GM19035 (cell line): ENCODE measurements around the gene ADORA2A.

Source experiments
- ATAC-seq: cut with Tn5 transposase; IDR thresholded peaks from one replicate; pipeline ENCODE4 v1.9.1; 2021; ENCODE audit not compliant: unreplicated experiment

ADORA2A gene

GRCh38 chr22:24402460-24403192 lies 24.8 kb upstream of the ADORA2A start:
- no peak for ATAC-seq

GRCh38 chr22:24403346-24403745 lies 24.1 kb upstream of the ADORA2A start:
- no peak for ATAC-seq

GRCh38 chr22:24404561-24405275 lies 22.7 kb upstream of the ADORA2A start:
- no peak for ATAC-seq

- ATAC-seq = no peak
These were observed 21.6 kb upstream of the ADORA2A start for GRCh38 chr22:24405631-24406321.

GRCh38 chr22:24406322-24407277 lies 20.8 kb upstream of the ADORA2A start:
- no peak for ATAC-seq

- no peak for ATAC-seq
These were observed 20.1 kb upstream of the ADORA2A start for GRCh38 chr22:24407278-24407665.

- no peak for ATAC-seq
These were observed 19.5 kb upstream of the ADORA2A start for GRCh38 chr22:24407884-24408283.

- ATAC-seq = no peak
These were observed 18.8 kb upstream of the ADORA2A start for GRCh38 chr22:24408630-24409029.

- no peak for ATAC-seq
These were observed 17.7 kb upstream of the ADORA2A start for GRCh38 chr22:24409707-24410106.

GRCh38 chr22:24410110-24410856 lies 17.1 kb upstream of the ADORA2A start:
- ATAC-seq = no peak

GRCh38 chr22:24411256-24412004 lies 16.0 kb upstream of the ADORA2A start:
- no peak for ATAC-seq

GRCh38 chr22:24412274-24412673 lies 15.1 kb upstream of the ADORA2A start:
- ATAC-seq = no peak

- no peak for ATAC-seq
These were observed 14.1 kb upstream of the ADORA2A start for GRCh38 chr22:24413271-24413670.

GRCh38 chr22:24413736-24414385 lies 13.5 kb upstream of the ADORA2A start:
- ATAC-seq = no peak

GRCh38 chr22:24414523-24414922 lies 12.9 kb upstream of the ADORA2A start:
- ATAC-seq = no peak

- ATAC-seq = no peak
These were observed 12.1 kb upstream of the ADORA2A start for GRCh38 chr22:24414984-24415945.

- ATAC-seq = no peak
These were observed 11.3 kb upstream of the ADORA2A start for GRCh38 chr22:24416095-24416494.

- no peak for ATAC-seq
These were observed 10.8 kb upstream of the ADORA2A start for GRCh38 chr22:24416611-24417010.
